ENCODE results near the gene FDXACB1. TPM values are rescaled to one million over a fixed set of nuclear protein-coding genes. Genes with fewer than 3 reads are reported as not detected.

The FDXACB1 gene
- total and polyA plus RNA-seq, 9 of the 15 experiments (the other 6 are each of a cell fraction or from before 2014, with no cell fraction given) = 3.2 to 7.5 (median 5.3) TPM

DNA sequence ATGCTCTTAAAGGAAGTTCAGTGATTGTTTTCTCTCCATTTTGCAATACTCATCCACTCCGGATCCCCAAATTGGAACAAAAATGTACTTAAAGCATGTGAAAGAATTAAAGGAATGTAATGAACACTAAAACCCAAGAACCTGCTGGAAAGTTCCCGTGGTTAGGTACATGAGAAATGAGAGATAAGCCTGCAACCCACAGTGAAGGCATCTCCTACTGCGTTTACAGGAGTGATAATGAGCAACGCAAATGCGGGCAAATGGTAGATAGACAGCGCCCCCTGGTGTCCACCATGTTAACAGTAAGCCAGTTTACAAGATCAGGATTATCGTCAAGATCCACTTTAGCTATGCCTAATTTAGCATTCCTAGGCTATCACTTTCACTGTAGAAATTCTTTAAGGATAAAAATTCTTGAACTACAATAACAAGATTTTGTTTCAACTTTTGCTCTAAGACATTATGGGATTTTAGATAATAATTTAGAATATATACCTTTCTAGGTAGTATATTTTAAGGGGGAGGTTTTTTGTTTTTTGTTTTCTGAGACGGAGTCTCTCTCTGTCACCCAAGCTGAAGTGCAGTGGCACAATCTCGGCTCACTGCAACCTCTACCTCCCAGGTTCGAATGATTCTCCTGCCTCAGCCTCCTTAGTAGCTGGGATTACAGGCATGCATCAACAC is 37.5 kb downstream of the FDXACB1 start (continued):
- TF ChIP-seq LCOR (CRISPR knock-in tag; IDR thresholded peaks at IDR 0.05) (peak; percentile 22; the same call in 1 of the 2 replicates), SMARCA5 (IDR thresholded peaks at IDR 0.05) (no peak), ZNF143 (CRISPR knock-in tag; IDR thresholded peaks at IDR 0.05) (no peak), ZNF354B (CRISPR knock-in tag; IDR thresholded peaks at IDR 0.05) (no peak), ZNF224 (CRISPR knock-in tag; IDR thresholded peaks at IDR 0.05) (no peak), CBX1 (IDR thresholded peaks at IDR 0.05; ENCODE audit: low read depth) (no peak), ETS2 (tag; IDR thresholded peaks at IDR 0.05; ENCODE audit: borderline replicate concordance, poor library complexity, severe bottlenecking) (no peak), ZNF778 (CRISPR knock-in tag; IDR thresholded peaks at IDR 0.05) (no peak), BHLHE40 (IDR thresholded peaks at IDR 0.05; ENCODE audit: low read length) (0 out of 2 replicates have a peak, but pooled peaks have one; percentile 7), SP1 (CRISPR knock-in tag; IDR thresholded peaks at IDR 0.05) (no peak; the same call in 1 of the 2 replicates), BRD9 (IDR thresholded peaks at IDR 0.05; ENCODE audit: low read depth, partially characterized antibody) (no peak), ZNF436 (CRISPR knock-in tag; IDR thresholded peaks at IDR 0.05) (no peak), SMARCC2 (IDR thresholded peaks at IDR 0.05; ENCODE audit: low read depth) (no peak), ZNF668 (CRISPR knock-in tag; IDR thresholded peaks at IDR 0.05) (no peak), TARDBP (IDR thresholded peaks at IDR 0.05) (no peak), MEF2D (tag; conservative IDR thresholded peaks at IDR 0.05; ENCODE audit: low read depth) (no peak), ZNF133 (CRISPR knock-in tag; IDR thresholded peaks at IDR 0.05) (no peak), MCM5 (IDR thresholded peaks at IDR 0.05; ENCODE audit: low read depth) (no peak)
- TF ChIP-seq, protein P1, sequence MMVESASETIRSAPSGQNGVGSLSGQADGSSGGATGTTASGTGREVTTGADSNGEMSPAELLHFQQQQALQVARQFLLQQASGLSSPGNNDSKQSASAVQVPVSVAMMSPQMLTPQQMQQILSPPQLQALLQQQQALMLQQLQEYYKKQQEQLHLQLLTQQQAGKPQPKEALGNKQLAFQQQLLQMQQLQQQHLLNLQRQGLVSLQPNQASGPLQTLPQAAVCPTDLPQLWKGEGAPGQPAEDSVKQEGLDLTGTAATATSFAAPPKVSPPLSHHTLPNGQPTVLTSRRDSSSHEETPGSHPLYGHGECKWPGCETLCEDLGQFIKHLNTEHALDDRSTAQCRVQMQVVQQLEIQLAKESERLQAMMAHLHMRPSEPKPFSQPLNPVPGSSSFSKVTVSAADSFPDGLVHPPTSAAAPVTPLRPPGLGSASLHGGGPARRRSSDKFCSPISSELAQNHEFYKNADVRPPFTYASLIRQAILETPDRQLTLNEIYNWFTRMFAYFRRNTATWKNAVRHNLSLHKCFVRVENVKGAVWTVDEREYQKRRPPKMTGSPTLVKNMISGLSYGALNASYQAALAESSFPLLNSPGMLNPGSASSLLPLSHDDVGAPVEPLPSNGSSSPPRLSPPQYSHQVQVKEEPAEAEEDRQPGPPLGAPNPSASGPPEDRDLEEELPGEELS (CRISPR knock-in tag; IDR thresholded peaks at IDR 0.05; ENCODE audit: borderline replicate concordance) = no peak
- TF ChIP-seq, protein P2, sequence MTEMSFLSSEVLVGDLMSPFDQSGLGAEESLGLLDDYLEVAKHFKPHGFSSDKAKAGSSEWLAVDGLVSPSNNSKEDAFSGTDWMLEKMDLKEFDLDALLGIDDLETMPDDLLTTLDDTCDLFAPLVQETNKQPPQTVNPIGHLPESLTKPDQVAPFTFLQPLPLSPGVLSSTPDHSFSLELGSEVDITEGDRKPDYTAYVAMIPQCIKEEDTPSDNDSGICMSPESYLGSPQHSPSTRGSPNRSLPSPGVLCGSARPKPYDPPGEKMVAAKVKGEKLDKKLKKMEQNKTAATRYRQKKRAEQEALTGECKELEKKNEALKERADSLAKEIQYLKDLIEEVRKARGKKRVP (CRISPR knock-in tag; IDR thresholded peaks at IDR 0.05) = no peak
- TF ChIP-seq, protein P3, sequence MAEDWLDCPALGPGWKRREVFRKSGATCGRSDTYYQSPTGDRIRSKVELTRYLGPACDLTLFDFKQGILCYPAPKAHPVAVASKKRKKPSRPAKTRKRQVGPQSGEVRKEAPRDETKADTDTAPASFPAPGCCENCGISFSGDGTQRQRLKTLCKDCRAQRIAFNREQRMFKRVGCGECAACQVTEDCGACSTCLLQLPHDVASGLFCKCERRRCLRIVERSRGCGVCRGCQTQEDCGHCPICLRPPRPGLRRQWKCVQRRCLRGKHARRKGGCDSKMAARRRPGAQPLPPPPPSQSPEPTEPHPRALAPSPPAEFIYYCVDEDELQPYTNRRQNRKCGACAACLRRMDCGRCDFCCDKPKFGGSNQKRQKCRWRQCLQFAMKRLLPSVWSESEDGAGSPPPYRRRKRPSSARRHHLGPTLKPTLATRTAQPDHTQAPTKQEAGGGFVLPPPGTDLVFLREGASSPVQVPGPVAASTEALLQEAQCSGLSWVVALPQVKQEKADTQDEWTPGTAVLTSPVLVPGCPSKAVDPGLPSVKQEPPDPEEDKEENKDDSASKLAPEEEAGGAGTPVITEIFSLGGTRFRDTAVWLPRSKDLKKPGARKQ (CRISPR knock-in tag; IDR thresholded peaks at IDR 0.05) = no peak
- TF ChIP-seq, protein P4, sequence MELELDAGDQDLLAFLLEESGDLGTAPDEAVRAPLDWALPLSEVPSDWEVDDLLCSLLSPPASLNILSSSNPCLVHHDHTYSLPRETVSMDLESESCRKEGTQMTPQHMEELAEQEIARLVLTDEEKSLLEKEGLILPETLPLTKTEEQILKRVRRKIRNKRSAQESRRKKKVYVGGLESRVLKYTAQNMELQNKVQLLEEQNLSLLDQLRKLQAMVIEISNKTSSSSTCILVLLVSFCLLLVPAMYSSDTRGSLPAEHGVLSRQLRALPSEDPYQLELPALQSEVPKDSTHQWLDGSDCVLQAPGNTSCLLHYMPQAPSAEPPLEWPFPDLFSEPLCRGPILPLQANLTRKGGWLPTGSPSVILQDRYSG (tag; conservative IDR thresholded peaks at IDR 0.05; ENCODE audit: low read depth) = no peak
- TF ChIP-seq, protein P5, sequence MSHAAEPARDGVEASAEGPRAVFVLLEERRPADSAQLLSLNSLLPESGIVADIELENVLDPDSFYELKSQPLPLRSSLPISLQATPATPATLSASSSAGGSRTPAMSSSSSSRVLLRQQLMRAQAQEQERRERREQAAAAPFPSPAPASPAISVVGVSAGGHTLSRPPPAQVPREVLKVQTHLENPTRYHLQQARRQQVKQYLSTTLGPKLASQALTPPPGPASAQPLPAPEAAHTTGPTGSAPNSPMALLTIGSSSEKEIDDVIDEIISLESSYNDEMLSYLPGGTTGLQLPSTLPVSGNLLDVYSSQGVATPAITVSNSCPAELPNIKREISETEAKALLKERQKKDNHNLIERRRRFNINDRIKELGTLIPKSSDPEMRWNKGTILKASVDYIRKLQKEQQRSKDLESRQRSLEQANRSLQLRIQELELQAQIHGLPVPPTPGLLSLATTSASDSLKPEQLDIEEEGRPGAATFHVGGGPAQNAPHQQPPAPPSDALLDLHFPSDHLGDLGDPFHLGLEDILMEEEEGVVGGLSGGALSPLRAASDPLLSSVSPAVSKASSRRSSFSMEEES (CRISPR knock-in tag; IDR thresholded peaks at IDR 0.05) = no peak

All from K562 (cell line).